Panc1 (cell line): Measurements from ENCODE around the gene ABT1. TPM values are rescaled to one million over a fixed set of nuclear protein-coding genes. Genes with fewer than 3 reads are reported as not detected.

Experiments used
- ATAC-seq: fragments of 200-7000 bp; cut with Tn5 transposase; 2 replicates; pipeline ENCODE4 v1.9.1; 2020; ENCODE audit warnings: mild to moderate bottlenecking, moderate library complexity
- BruUV-seq: library from RNA; stranded (reverse); fragments of 400-500 nt; replicated peaks from 2 replicates; lab custom pipeline; 2021; lab: Mats Ljungman, UMichigan
- CTCF ChIA-PET: fragments of 300-600 bp; sonication (Branson Sonifier 250); formaldehyde crosslinking; loops from one replicate; lab custom pipeline; 2022; ENCODE audit warnings: antibody characterized with exemption; lab: Charles Lee
- POLR2A ChIA-PET: fragments of 300-600 bp; sonication (Branson Sonifier 250); formaldehyde crosslinking; loops from one replicate; lab custom pipeline; 2022; ENCODE audit warnings: antibody characterized with exemption; lab: Charles Lee
- DNase-seq: peaks from one replicate; pipeline ENCODE4 v3.0.0-alpha.2; 2010; ENCODE audit warnings: low read depth, low spot score
- H3K27ac ChIP-seq: 2 replicates; pipeline ENCODE4 v1.5.1; 2011; ENCODE audit warnings: mild to moderate bottlenecking, low read length, inconsistent platforms
- H3K27me3 ChIP-seq: fragments of 200-500 bp; sonication (Bioruptor generic); 2 replicates; pipeline ENCODE4 v1.6.0; 2014; ENCODE audit warnings: low read length, inconsistent platforms; ENCODE audit not compliant: control insufficient read depth, insufficient read depth
- H3K36me3 ChIP-seq: fragments of 200-500 bp; sonication (Bioruptor generic); 2 replicates; pipeline ENCODE4 v1.5.1; 2014; ENCODE audit warnings: inconsistent platforms, mild to moderate bottlenecking, low read length, moderate library complexity; ENCODE audit not compliant: control insufficient read depth, insufficient read depth
- H3K4me1 ChIP-seq: 2 replicates; pipeline ENCODE4 v1.5.1; 2011; ENCODE audit warnings: inconsistent platforms, mild to moderate bottlenecking, low read length, moderate library complexity; ENCODE audit not compliant: control insufficient read depth, insufficient read depth
- H3K4me3 ChIP-seq, 2 experiments: 2 replicates each; pipeline ENCODE4 v1.5.1; 2011 to 2012; ENCODE audit warnings: low read depth in 2 of 2, low read length in 2 of 2, mild to moderate bottlenecking in 2 of 2, inconsistent platforms in 1 of 2, moderate library complexity in 1 of 2
- H3K9me3 ChIP-seq: fragments of 200-500 bp; sonication (Bioruptor generic); 2 replicates; pipeline ENCODE4 v1.5.1; 2014; ENCODE audit warnings: low read depth, mild to moderate bottlenecking, inconsistent platforms, low read length, moderate library complexity; ENCODE audit not compliant: control insufficient read depth, insufficient read depth
- POLR2AphosphoS5 ChIP-seq: IDR thresholded peaks from 2 replicates; pipeline ENCODE4 v1.6.1; 2012; ENCODE audit warnings: mild to moderate bottlenecking, low read depth, low read length, moderate library complexity
- SIN3A ChIP-seq: IDR thresholded peaks from 2 replicates; pipeline ENCODE4 v1.6.1; 2012; ENCODE audit warnings: low read depth, mild to moderate bottlenecking, low read length, moderate library complexity, borderline replicate concordance; ENCODE audit not compliant: insufficient read depth
- TCF7L2 ChIP-seq: IDR thresholded peaks from 2 replicates; pipeline ENCODE4 v1.6.1; 2011; ENCODE audit warnings: mild to moderate bottlenecking, low read depth, low read length, inconsistent platforms
- in situ Hi-C: cut with HindIII; loops from 2 replicates; pipeline ENCODE4 v1.10.0; 2016; ENCODE audit warnings: low sequenced_read_pairs, low pct_unique_long_range_greater_than_20kb
- intact Hi-C: fragments of 100-400 bp; cut with micrococcal nuclease; formaldehyde crosslinking; loops from one replicate; pipeline ENCODE4 v1.10.0; 2022; ENCODE audit not compliant: unreplicated experiment
- total RNA-seq: library from RNA; stranded (reverse); gene quantifications from one replicate; pipeline ENCODE4 v1.2.1, GENCODE V29; 2021; ENCODE audit not compliant: unreplicated experiment
- TF ChIP-seq, protein P1 (sequence below), 2 experiments: IDR thresholded peaks; 2 replicates each; pipeline ENCODE4 v1.6.1; 2011 to 2012; ENCODE audit warnings: low read depth in 2 of 2, control low read depth in 1 of 2, low read length in 1 of 2, mild to moderate bottlenecking in 1 of 2, moderate library complexity in 1 of 2; ENCODE audit not compliant: insufficient read depth in 1 of 2
- TF ChIP-seq, protein P2 (sequence below): fragments of 450-650 bp; IDR thresholded peaks from 2 replicates; pipeline ENCODE4 v1.5.1; 2017; ENCODE audit warnings: mild to moderate bottlenecking

ABT1 gene
- total RNA-seq, 1 experiment from 2014 or later, result 18.0 TPM

GRCh38 chr6:26588965-26589364, 7.8 kb upstream of the ABT1 start:
- intact Hi-C loops, result no loop called here
- BruUV-seq, result no TSS peak
- no peak overlapping the region for H3K4me3 ChIP-seq
- H3K36me3 ChIP-seq, result no peaks in the 10 kb centered on the region
- ChIA-PET POLR2A (no interaction called here), CTCF (no interaction called here)
- in situ Hi-C loops, result no loop called here
- no peak for DNase-seq
- no peaks in the 10 kb centered on the region for H3K4me1 ChIP-seq
- TF ChIP-seq TCF7L2, result no peak
- TF ChIP-seq, protein P1, sequence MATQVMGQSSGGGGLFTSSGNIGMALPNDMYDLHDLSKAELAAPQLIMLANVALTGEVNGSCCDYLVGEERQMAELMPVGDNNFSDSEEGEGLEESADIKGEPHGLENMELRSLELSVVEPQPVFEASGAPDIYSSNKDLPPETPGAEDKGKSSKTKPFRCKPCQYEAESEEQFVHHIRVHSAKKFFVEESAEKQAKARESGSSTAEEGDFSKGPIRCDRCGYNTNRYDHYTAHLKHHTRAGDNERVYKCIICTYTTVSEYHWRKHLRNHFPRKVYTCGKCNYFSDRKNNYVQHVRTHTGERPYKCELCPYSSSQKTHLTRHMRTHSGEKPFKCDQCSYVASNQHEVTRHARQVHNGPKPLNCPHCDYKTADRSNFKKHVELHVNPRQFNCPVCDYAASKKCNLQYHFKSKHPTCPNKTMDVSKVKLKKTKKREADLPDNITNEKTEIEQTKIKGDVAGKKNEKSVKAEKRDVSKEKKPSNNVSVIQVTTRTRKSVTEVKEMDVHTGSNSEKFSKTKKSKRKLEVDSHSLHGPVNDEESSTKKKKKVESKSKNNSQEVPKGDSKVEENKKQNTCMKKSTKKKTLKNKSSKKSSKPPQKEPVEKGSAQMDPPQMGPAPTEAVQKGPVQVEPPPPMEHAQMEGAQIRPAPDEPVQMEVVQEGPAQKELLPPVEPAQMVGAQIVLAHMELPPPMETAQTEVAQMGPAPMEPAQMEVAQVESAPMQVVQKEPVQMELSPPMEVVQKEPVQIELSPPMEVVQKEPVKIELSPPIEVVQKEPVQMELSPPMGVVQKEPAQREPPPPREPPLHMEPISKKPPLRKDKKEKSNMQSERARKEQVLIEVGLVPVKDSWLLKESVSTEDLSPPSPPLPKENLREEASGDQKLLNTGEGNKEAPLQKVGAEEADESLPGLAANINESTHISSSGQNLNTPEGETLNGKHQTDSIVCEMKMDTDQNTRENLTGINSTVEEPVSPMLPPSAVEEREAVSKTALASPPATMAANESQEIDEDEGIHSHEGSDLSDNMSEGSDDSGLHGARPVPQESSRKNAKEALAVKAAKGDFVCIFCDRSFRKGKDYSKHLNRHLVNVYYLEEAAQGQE (IDR thresholded peaks at IDR 0.05; ENCODE audit: insufficient read depth in 1 of 2, low read depth in 2 of 2, low read length in 1 of 2), result no peak
- no peak for TF ChIP-seq POLR2AphosphoS5
- no peak for ATAC-seq
- no peak overlapping the region for H3K27ac ChIP-seq
- H3K27me3 ChIP-seq, result peaks cover 6% of the 10 kb centered on the region; the same call in 1 of the 2 replicates
- H3K9me3 ChIP-seq, result no peaks in the 10 kb centered on the region

DNA sequence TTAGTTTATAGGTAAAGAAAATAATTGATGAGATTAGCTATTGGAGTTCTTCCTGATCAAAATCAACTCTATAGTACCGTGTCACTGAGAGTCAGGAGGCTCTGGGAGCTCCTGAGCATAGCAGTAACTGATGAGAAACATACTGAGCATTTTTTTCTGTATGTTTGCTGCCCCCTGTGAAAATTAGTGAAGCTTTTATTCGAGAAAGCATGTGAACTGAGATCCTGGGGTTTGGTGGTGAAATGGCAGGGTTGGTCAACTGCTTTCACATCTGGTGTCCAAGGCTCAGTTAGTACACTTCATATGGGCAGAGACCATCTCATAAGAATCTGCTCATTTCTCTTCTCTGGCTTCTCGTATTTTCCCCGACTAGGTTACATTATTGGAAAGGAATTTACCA, 4.1 kb upstream of the ABT1 start:
- intact Hi-C loops, result no loop called here
- no peak overlapping the region for H3K27ac ChIP-seq
- H3K4me1 ChIP-seq, result peaks cover 3% of the 10 kb centered on the region; the same call in 1 of the 2 replicates
- no peak overlapping the region for H3K4me3 ChIP-seq
- ChIA-PET CTCF (interaction anchor here (0.6 to 0.7 kb wide), 3 partner anchors 17 to 251 kb away, joined by 3 to 4 read pairs (median 3); no protein-coding TSS in a partner anchor), POLR2A (no interaction called here)
- H3K36me3 ChIP-seq, result peaks cover 3% of the 10 kb centered on the region; the same call in 1 of the 2 replicates
- no peaks in the 10 kb centered on the region for H3K9me3 ChIP-seq
- TF ChIP-seq, protein P2, sequence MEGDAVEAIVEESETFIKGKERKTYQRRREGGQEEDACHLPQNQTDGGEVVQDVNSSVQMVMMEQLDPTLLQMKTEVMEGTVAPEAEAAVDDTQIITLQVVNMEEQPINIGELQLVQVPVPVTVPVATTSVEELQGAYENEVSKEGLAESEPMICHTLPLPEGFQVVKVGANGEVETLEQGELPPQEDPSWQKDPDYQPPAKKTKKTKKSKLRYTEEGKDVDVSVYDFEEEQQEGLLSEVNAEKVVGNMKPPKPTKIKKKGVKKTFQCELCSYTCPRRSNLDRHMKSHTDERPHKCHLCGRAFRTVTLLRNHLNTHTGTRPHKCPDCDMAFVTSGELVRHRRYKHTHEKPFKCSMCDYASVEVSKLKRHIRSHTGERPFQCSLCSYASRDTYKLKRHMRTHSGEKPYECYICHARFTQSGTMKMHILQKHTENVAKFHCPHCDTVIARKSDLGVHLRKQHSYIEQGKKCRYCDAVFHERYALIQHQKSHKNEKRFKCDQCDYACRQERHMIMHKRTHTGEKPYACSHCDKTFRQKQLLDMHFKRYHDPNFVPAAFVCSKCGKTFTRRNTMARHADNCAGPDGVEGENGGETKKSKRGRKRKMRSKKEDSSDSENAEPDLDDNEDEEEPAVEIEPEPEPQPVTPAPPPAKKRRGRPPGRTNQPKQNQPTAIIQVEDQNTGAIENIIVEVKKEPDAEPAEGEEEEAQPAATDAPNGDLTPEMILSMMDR, result no peak
- TF ChIP-seq, protein P1 (IDR thresholded peaks at IDR 0.05; ENCODE audit: insufficient read depth in 1 of 2, low read depth in 2 of 2, low read length in 1 of 2), result no peak
- TF ChIP-seq POLR2AphosphoS5 (no peak), TCF7L2 (no peak), SIN3A (no peak)
- ATAC-seq (no peak), DNase-seq (no peak)
- no TSS peak for BruUV-seq
- in situ Hi-C loops, result no loop called here
- no peaks in the 10 kb centered on the region for H3K27me3 ChIP-seq
